HG03575 (cell line): ENCODE results near the gene NETO1.

Experiments
- ATAC-seq: cut with Tn5 transposase; IDR thresholded peaks from one replicate; pipeline ENCODE4 v1.9.1; 2021; ENCODE audit not compliant: unreplicated experiment, insufficient number of reproducible peaks, low FRiP score; ENCODE audit errors: extremely low read depth

The NETO1 gene

GRCh38 chr18:72848503-72849237 is 19.1 kb downstream of the NETO1 start:
- ATAC-seq: no peak

- ATAC-seq: no peak
Measured at GRCh38 chr18:72847771-72848170, 20.0 kb downstream of the NETO1 start.

GRCh38 chr18:72846736-72847533 is 20.9 kb downstream of the NETO1 start:
- no peak for ATAC-seq

- ATAC-seq: no peak
Measured at GRCh38 chr18:72843743-72844142, 24.0 kb downstream of the NETO1 start.

GRCh38 chr18:72840109-72840508 is 27.7 kb downstream of the NETO1 start:
- ATAC-seq: no peak

- ATAC-seq: no peak
Measured at GRCh38 chr18:72834731-72835130, 33.1 kb downstream of the NETO1 start.

GRCh38 chr18:72833471-72833870 is 34.3 kb downstream of the NETO1 start:
- no peak for ATAC-seq

GRCh38 chr18:72830109-72830508 is 37.7 kb downstream of the NETO1 start:
- ATAC-seq: no peak

GRCh38 chr18:72828601-72829000 is 39.2 kb downstream of the NETO1 start:
- no peak for ATAC-seq

GRCh38 chr18:72826736-72827135 is 41.1 kb downstream of the NETO1 start:
- no peak for ATAC-seq

- no peak for ATAC-seq
Measured at GRCh38 chr18:72823345-72823744, 44.4 kb downstream of the NETO1 start.

GRCh38 chr18:72822202-72822601 is 45.6 kb downstream of the NETO1 start:
- no peak for ATAC-seq

GRCh38 chr18:72820571-72820970 is 47.2 kb downstream of the NETO1 start:
- ATAC-seq: no peak

GRCh38 chr18:72819050-72819449 is 48.7 kb downstream of the NETO1 start:
- ATAC-seq: no peak

GRCh38 chr18:72811047-72811446 is 56.7 kb downstream of the NETO1 start:
- no peak for ATAC-seq

- no peak for ATAC-seq
Measured at GRCh38 chr18:72808680-72809079, 59.1 kb downstream of the NETO1 start.

- ATAC-seq: no peak
Measured at GRCh38 chr18:72799106-72799505, 68.7 kb downstream of the NETO1 start.

- ATAC-seq: no peak
Measured at GRCh38 chr18:72783530-72783929, 84.3 kb downstream of the NETO1 start.

GRCh38 chr18:72774914-72775313 is 92.9 kb downstream of the NETO1 start:
- ATAC-seq: no peak

GRCh38 chr18:72772916-72773315 is 94.9 kb downstream of the NETO1 start:
- no peak for ATAC-seq
